ENCODE results near the gene ENDOV. TPM values are rescaled to one million over a fixed set of nuclear protein-coding genes. Genes with fewer than 3 reads are reported as not detected.
"Not testable (repeated sequence)": the region's sequence is repeated elsewhere in the genome, so short reads cannot be mapped to it uniquely, and the experiment has no call there.

Gene ENDOV
- total and polyA plus RNA-seq, 2 donors (not counting 3 experiments of a cell fraction or from before 2014, with no cell fraction given): 20.4 to 25.9 TPM

GRCh38 chr17:80406146-80406545 lies 8.8 kb upstream of the ENDOV start:
- intact Hi-C loops (cut with micrococcal nuclease): no loop called here
- DNase-seq (ENCODE audit: low read depth, low spot score): no peak
- no peak overlapping the region for H3K4me2 ChIP-seq (ENCODE audit: insufficient read depth, low read length)
- H3K27me3 ChIP-seq (ENCODE audit: control insufficient read depth in 2 of 2, insufficient read depth in 2 of 2, low read length in 2 of 2): peaks cover 0 to 7% of the 10 kb centered on the region in 2 experiments
- dilution Hi-C loops (cut with MboI; ENCODE audit: extremely low pct_ligation_motif_present, low sequenced_read_pairs): no loop called here
- no peaks in the 10 kb centered on the region for H3K9me1 ChIP-seq (replicated peaks; ENCODE audit: control insufficient read depth, extremely low read depth, insufficient read depth, low read length)
- H4K20me1 ChIP-seq (replicated peaks; ENCODE audit: control insufficient read depth, extremely low read depth, insufficient read depth, low read length): no peaks in the 10 kb centered on the region
- BruUV-seq (replicated peaks): no TSS peak
- no peaks in the 10 kb centered on the region for H3K36me3 ChIP-seq (ENCODE audit: control insufficient read depth in 2 of 2, extremely low read depth in 1 of 2, insufficient read depth in 2 of 2, low read length in 2 of 2)
- H3K4me1 ChIP-seq (ENCODE audit: control insufficient read depth, extremely low read depth, insufficient read depth, low read length): peaks cover 4% of the 10 kb centered on the region
- TF ChIP-seq POLR2A (IDR thresholded peaks at IDR 0.05; ENCODE audit: low read depth, low read length): no peak
- TF ChIP-seq GATA2 (IDR thresholded peaks at IDR 0.05; ENCODE audit: insufficient read depth, insufficient read length, low read depth, low read length): no peak
- no peak for TF ChIP-seq CTCF (IDR thresholded peaks at IDR 0.05; ENCODE audit: extremely low read depth in 1 of 2, insufficient read depth in 1 of 2, low read depth in 1 of 2, low read length in 2 of 2)
- TF ChIP-seq MYC (IDR thresholded peaks at IDR 0.05; ENCODE audit: low read depth, low read length): no peak
- no peak for TF ChIP-seq EZH2 (IDR thresholded peaks at IDR 0.05; ENCODE audit: borderline replicate concordance, low read depth, low read length, severe bottlenecking)
- TF ChIP-seq POLR2AphosphoS5 (IDR thresholded peaks at IDR 0.05; ENCODE audit: insufficient read depth, low read depth, low read length): no peak
- no peak for TF ChIP-seq MAX (IDR thresholded peaks at IDR 0.05; ENCODE audit: insufficient read depth, insufficient read length)
- TF ChIP-seq FOS (IDR thresholded peaks at IDR 0.05; ENCODE audit: borderline replicate concordance, insufficient read depth, low read length): no peak
- TF ChIP-seq JUN (IDR thresholded peaks at IDR 0.05; ENCODE audit: borderline replicate concordance, insufficient read depth, insufficient read length, low read depth): no peak
- ChIA-PET CTCF (no interaction called here), POLR2A (no interaction called here)
- H3K79me2 ChIP-seq (ENCODE audit: control insufficient read depth, insufficient read depth, low read length): no peaks in the 10 kb centered on the region
- no peak overlapping the region for H3K4me3 ChIP-seq (replicated peaks in 1 of 3; ENCODE audit: insufficient read depth in 1 of 3, low read depth in 1 of 3, low read length in 3 of 3)
- H3K27ac ChIP-seq (ENCODE audit: insufficient read depth, low read depth, low read length): no peak overlapping the region
- H3K9me3 ChIP-seq (replicated peaks; ENCODE audit: control insufficient read depth, insufficient read depth, low read length): no peaks in the 10 kb centered on the region
- FAIRE-seq: no peak
- no peak overlapping the region for H2AFZ ChIP-seq (ENCODE audit: low read depth, low read length)
- H3K9ac ChIP-seq (replicated peaks; ENCODE audit: extremely low read depth, insufficient read depth, low read length): no peak overlapping the region

- dilution Hi-C loops (cut with MboI; ENCODE audit: extremely low pct_ligation_motif_present, low sequenced_read_pairs); H3K36me3 ChIP-seq (ENCODE audit: control insufficient read depth in 2 of 2, extremely low read depth in 1 of 2, insufficient read depth in 2 of 2, low read length in 2 of 2); H4K20me1 ChIP-seq (replicated peaks; ENCODE audit: control insufficient read depth, extremely low read depth, insufficient read depth, low read length); H3K9ac ChIP-seq (replicated peaks; ENCODE audit: extremely low read depth, insufficient read depth, low read length); H3K79me2 ChIP-seq (ENCODE audit: control insufficient read depth, insufficient read depth, low read length); DNase-seq (ENCODE audit: low read depth, low spot score); H2AFZ ChIP-seq (ENCODE audit: low read depth, low read length); BruUV-seq (replicated peaks); H3K9me1 ChIP-seq (replicated peaks; ENCODE audit: control insufficient read depth, extremely low read depth, insufficient read depth, low read length); H3K9me3 ChIP-seq (replicated peaks; ENCODE audit: control insufficient read depth, insufficient read depth, low read length); POLR2A ChIA-PET; H3K4me3 ChIP-seq (replicated peaks in 1 of 3; ENCODE audit: insufficient read depth in 1 of 3, low read depth in 1 of 3, low read length in 3 of 3); H3K4me2 ChIP-seq (ENCODE audit: insufficient read depth, low read length); H3K27ac ChIP-seq (ENCODE audit: insufficient read depth, low read depth, low read length); FAIRE-seq; intact Hi-C loops (cut with micrococcal nuclease); H3K4me1 ChIP-seq (ENCODE audit: control insufficient read depth, extremely low read depth, insufficient read depth, low read length); H3K27me3 ChIP-seq (ENCODE audit: control insufficient read depth in 2 of 2, insufficient read depth in 2 of 2, low read length in 2 of 2): not testable (repeated sequence)
- CTCF ChIA-PET: interaction anchor here (1.3 kb wide), 1 partner anchor 19 kb away, joined by 3 read pairs; no protein-coding TSS in a partner anchor
Observed at GRCh38 chr17:80407917-80408316, 7.0 kb upstream of the ENDOV start.

Measured in endothelial cell of umbilical vein (primary cell).